Measurements from ENCODE around the gene ODAM.
"Not testable (repeated sequence)": the region's sequence is repeated elsewhere in the genome, so short reads cannot be mapped to it uniquely, and the experiment has no call there.

The ODAM gene, protein sequence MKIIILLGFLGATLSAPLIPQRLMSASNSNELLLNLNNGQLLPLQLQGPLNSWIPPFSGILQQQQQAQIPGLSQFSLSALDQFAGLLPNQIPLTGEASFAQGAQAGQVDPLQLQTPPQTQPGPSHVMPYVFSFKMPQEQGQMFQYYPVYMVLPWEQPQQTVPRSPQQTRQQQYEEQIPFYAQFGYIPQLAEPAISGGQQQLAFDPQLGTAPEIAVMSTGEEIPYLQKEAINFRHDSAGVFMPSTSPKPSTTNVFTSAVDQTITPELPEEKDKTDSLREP

DNA sequence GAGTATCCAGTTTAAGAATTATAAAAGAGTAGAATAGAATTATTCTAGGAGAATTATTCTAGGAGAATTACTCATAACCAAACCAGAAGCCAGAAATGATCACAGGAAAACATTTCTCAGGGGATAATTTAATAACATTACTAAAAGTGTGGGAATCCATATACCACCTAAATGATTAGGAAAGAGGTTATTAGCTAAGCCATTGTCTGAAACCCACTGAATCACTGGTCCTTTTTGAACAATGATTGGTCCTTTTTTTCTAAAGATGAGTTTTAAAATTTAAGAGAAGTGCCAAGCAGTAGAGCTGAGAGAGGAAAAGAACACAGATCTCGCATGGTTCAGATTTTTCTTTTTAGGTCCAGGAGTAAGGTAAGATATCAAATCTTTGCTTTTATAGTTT lies at the start of gene ODAM:
ODAM (plus strand) TSS at position 301 of the 400 bp plus-strand sequence. CDS start 819 bp downstream, outside the sequence.
- DNase-seq (ENCODE audit: low read depth): no peak

DNA sequence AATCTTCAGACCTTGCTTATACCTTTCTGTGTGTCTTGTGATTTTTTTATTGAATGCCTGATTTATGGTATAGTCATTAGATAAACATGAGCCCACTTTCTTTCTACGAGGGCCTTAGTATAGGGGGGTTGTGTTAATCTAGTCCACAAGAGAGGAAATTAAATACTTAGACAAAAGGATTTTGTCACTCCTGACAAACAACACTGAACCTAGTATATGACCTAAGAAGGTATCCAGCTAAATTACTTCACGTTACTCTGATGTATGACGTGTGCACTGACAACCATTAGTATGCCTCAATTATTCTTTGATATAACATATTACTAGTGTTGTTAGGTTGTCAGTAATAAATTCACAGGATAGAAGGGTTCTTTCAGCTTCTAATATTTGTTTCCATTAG lies 44.3 kb upstream of the ODAM start:
- no peak for DNase-seq (ENCODE audit: low read depth)

DNA sequence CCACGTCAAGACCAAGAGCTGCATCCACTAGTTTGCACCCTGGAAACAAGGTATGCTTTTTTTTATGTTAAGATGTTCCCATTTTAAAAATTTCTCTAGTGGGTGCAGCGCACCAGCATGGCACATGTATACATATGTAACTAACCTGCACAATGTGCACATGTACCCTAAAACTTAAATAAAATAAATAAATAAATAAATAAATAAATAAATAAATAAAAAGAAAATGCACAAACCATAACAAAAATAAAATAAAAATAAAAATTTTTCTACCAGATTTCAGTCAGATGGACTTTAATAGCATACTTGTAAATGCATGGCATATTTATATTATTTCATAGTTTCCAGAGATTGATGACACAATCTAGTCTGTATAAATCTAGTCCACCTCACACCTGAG lies 43.4 kb upstream of the ODAM start:
- DNase-seq (ENCODE audit: low read depth): no peak

DNA sequence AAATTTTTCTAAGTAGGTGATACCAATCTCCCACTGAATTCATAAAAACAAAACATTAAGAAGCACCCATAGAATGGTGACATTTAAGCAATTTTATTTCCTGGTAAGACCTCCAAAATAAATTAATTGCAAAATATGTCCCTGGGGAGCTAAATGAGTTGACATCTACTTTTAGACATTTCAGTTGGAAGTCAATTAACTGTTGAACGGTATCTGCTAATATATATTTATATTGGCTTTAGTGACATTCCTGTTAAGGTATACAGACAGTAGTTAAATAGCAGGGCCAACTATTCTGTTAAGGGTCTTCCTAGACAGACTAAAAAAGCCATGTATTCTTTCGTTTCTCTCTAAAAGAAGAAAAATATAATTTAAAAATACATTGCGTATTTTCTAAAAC lies 41.6 kb upstream of the ODAM start, which contains the start of gene PRR27:
PRR27 (plus strand) TSS at position 301 of the 400 bp plus-strand sequence. CDS start 139 bp downstream, outside the sequence.
- no peak for DNase-seq (ENCODE audit: low read depth)

DNA sequence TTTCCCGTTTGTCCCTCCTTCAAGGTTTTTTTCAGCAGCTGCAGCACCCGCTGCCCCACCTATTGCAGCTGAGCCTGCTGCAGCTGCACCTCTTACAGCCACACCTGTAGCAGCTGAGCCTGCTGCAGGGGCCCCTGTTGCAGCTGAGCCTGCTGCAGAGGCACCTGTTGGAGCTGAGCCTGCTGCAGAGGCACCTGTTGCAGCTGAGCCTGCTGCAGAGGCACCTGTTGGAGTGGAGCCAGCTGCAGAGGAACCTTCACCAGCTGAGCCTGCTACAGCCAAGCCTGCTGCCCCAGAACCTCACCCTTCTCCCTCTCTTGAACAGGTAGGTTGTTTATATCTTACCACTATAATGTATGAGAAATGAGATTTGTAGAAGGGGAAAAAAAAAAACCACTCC lies 36.9 kb upstream of the ODAM start:
- DNase-seq (ENCODE audit: low read depth): no peak

DNA sequence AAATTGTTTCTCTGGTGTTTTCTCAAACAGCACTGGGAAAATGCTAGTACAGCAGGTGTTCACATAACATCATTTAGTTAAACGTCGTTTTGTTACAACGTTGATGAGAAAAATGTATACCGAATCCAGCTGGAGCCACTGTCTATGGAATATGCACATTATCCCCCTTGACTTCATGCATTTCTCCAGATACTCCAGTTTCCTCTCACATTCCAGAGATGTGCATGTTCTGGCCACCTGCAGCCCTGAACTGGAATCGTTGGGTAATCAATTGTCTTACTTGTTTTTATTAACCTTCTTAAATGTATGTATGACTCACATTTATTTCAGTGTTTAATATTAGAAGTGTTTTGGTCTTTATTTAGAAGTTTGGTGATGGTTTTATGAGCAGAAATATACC lies 18.4 kb upstream of the ODAM start:
- no peak for DNase-seq (ENCODE audit: low read depth)

DNA sequence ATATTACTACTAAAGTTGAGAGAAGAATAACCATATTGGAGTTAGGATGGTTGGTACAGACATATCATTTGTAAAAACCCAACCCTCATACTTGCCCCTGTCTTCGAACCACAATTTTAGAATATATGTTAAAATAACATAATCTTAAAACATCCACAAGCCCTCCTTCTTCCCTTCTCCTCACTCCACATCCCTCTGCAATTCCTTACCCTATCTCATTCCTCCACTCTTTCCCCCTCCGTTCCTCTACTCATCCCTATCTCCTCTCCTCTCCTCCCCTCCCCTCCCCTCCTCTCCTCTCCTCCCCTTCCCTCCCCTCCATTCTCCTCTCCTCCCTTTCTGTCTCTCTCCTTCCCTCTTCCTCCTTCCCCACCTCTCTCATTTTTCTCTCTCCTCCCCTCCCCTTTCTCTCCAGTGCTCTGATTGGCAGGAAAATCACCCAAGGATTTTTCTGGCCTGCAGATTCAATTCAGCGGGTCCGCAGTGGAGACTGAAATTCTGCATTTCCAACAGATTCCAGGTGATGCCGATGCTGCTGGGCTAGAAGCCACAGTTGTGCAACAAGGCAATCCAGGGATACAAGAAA lies 17.4 kb upstream of the ODAM start:
- no peak for DNase-seq (ENCODE audit: low read depth)

DNA sequence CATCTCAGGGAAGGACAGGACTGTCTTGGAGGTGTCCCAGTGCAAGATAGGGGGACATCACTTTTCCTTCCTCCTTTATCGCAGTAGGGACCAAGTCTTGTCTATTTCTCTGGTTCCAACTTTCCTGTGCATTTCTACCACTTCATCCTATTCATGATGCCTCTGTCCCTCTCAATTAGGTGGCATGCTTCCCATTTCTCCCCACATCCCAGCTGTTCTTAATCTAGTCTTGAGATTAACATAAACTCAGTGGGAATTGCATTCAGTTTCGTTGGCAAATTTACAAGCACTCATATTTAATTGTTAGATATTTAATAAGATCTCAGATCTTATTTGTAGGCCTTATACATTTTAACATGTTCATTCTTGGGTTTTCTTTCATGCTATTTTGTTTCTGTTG lies 15.7 kb upstream of the ODAM start:
- DNase-seq (ENCODE audit: low read depth): no peak

DNA sequence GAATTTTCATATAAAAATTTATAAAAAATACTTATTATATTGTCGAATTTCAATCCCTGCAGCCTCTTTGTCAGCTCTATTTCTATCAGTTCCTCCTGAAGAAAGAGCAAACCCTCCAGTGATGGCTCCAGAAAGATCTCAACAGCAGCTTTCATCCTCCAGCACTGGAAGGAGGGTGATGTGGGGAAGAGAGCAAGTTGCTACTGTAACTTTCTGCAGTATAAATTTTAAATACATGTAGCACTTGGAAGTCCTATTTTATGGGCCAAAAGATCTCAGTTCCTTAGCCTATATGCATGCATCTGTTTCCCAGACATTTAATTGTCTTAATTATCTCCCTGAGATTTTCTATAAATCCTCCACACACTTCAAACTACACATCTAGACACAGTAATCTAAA lies 13.7 kb upstream of the ODAM start:
- no peak for DNase-seq (ENCODE audit: low read depth)

DNA sequence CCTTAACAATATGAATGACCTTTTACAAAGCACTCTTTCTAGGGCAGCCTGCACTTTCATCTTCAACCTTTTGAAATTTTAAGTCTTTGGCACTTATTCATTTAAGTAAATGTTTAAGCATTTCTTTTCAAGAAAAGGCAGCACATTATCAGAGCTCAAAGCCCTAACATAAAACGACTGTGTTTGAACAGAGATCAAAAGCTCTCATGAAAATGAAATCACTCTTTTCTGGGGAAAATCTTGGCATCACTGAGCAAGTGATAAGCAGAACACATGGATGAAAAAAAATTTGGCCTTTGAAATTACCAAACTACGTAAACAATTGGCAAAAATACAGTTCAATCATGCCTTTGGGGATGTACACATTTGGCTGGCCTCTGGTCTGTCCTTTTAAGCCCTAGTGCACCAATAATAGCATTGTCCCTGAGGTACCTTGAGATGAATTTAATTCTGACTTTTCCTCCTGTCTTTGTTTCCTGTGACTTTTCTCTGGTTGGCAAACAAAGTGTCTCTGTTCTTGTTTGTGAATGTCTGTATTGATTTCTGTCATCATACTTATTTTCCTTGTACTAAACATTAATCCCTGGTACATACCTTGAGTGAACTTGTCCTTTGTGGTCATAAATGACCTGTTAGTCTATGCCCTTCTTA lies 12.9 kb upstream of the ODAM start:
- DNase-seq (ENCODE audit: low read depth): no peak

DNA sequence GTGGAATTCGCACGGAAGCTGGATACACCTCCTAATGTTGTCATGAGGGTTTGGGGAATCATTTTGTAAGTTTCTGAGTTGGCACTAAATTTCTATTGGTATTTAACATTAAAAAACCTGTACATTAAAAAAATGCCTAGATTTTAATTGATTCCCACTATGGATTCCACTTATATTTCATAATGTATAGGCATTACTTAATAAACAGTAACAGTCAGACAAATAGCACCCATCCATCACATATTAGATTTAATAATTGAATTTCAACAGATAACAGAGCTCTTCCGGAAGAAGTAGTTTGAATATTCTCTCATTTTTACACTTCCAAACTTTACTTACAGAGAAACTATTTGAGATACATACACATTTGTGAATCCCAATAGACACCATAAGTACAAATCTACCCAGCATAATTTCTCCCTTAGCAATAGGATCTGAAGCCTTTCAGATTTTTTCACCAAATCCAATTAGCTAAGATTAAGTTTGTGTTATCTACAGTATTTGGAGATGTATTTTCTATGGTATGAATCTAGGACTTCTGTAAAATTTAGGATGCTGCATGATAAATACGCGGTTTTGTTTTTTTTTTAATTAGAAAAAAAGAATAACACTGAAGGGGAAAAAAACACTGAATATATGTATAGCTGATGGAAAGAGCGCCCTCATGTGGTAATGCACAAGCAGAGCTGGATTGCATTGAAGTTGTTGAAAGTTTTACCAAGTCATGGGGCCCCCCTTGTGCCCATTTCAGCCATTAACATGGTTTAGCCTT lies 12.2 kb upstream of the ODAM start:
- DNase-seq (ENCODE audit: low read depth): no peak

DNA sequence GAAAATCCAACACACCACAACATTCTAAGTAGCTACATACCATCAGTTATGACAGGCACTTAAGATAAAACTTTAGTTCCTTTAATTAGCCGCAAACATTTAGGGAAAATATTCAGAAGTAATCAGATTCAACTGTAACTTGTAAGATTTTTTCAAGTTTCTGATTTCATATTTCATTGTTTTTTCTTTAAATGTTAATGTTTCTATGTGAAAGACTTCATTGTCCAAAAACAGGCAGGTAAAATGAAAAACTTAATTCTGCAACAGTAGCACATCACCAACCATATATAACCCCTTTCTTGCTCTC lies 11.6 kb upstream of the ODAM start:
- no peak for DNase-seq (ENCODE audit: low read depth)

DNA sequence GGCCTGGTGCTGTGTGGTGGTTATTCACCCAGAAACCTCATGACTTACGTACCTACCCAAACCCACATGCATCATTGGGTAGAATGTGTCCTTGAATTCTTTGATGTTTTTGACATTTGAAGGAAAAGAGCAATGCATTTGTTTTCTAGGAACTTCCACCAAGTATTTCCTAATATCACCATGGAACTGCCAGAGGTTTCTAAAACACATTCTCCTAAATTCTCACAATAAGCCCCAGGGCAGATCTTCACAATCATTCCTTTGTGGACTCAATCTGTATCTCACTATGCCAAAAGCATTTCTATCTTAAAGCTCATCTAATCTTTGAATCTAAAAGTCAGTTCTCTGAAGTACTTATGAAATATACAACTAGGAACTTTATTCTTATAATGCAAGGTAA lies 8.3 kb upstream of the ODAM start:
- no peak for DNase-seq (ENCODE audit: low read depth)

DNA sequence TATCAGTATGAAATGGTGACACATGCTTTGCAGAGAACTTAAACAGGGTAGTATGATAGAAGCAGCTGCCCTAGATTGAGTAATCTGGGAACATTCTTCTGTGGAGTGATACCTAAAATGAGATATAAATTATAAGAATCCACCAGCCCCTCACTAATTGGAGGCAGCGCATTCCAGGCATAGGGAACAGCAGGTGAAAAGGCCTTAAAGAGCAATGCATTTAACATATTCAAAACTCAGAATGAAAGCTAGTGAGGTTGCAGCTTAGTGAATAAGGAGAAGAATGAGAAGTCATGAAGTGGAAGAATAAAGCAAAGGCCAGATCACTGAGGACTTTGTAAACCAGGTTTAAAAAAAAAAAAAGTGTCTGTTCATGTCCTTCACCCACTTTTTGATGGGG lies 4.9 kb upstream of the ODAM start:
- DNase-seq (ENCODE audit: low read depth): no peak

DNA sequence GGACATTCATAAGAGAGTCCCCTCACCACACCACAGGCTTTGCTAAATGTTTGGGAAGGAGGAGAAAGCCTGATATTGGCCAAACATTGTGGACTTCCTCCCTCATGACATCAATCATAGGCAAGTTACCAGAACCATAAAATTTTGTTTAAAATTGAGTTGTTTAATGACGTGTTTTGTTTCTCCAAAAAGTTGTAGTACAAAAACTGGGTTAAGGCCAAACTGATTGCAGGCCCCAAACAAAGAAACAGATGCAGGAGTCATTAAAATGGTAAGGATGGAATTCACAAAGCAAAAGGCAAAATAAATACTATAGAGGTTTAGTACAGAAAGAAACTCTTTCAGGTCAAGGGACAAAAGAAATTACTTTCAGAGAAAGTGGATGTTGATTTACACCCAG lies 3.9 kb upstream of the ODAM start:
- DNase-seq (ENCODE audit: low read depth): no peak

DNA sequence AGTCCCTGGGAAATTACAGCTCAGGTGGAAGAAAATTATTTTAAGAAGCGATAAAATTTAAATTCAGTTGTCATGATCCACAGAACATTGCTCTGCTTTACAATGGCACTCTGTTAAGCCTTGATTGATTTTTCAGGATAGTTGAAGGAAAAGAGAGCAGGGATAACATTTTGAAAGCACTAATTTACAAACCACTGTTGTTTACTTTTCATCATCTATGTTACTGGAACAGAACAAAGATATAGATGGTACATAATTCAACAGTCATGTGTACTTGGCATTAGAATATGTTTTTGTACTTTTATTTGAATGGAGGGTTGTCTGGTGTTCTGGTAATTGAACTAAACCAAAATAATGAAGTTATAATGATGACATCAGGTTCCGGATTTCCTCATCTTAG lies 2.6 kb upstream of the ODAM start:
- DNase-seq (ENCODE audit: low read depth): no peak

DNA sequence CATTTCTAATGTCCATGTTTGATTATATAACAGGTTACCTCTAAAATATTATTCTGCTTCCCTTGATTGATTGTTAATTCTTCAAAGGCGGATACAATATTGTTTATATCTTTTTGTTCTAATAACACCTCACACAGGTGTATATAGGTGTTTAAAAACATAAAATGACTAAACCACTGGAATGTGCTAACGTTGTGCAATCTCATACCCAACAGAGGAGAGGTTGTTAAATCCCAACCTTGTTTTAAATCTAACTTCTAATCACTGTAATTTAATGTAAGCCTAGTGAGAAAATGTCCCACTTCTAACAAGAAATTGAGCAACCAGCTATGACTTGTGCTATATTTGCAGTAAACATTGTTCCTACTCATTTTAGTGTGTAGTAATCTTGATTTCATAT lies 1.3 kb downstream of the ODAM start:
- DNase-seq (ENCODE audit: low read depth): no peak

DNA sequence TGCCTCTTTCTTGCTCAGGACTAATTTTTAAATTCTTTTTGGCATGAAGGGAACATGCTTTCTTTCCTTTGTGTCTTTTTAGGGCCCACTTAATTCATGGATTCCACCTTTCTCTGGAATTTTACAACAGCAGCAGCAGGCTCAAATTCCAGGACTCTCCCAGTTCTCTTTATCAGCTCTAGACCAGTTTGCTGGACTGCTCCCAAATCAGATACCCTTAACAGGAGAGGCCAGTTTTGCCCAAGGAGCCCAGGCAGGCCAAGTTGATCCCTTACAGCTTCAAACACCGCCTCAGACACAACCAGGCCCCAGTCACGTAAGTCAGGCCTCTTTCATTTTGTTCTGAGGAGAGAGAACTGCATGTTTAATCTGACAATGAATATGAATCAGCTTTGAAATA lies 2.3 kb downstream of the ODAM start:
- no peak for DNase-seq (ENCODE audit: low read depth)

DNA sequence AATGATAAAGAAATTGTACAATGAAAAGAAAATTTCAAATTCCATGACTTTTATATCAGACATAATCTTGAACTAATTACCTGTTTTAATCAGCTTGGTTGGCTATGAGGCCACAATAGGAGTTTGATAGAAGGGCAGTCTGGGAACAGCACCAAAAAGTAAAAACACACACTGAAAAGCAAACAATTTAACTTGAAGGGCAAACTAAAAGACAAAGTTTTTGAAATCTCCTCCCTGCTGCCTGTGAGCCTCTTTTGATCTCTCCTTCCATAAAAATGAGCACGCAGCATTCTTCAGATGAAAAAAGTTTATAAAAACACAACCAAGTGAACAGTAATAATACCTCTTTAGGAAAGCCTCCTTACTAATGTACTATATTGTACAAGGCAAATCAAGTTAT lies 8.1 kb downstream of the ODAM start:
- DNase-seq (ENCODE audit: low read depth): no peak

DNA sequence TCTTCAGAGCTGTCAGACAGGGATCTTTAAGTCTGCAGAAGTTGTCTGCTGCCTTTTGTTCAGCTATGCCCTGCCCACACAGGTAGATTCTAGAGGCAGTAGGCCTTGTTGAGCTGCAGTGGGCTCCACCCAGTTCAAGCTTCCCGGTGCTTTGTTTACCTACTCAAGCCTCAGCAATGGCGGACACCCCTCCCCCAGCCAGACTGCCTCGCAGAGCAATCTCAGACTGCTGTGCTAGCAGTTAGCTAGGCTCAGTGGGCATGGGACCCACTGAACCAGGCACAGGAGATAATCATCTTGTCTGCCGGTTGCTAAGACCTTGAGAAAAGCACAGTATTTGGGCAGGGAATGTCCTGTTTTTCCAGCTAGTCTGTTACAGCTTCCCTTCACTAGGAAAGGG lies 17.2 kb downstream of the ODAM start:
- not testable (repeated sequence) for DNase-seq (ENCODE audit: low read depth)

DNA sequence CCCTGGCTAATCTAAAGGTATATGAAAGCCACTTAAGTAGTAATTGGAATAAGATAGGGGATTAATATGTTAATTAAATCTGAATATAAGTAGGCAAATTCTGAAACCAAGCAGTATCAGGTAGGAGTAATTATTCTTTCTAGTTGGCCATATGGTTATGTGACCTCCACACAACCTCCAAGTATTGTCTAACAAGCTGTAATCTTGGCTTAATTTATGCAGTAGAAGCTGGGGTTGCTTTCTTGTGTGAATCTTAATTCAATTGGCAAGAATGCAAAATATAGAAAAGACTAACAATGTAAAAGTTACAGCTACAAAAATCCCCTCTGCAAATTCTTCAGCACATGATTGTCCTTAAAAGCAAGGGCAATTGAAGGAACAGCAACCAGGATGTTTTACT lies 20.6 kb downstream of the ODAM start:
- not testable (repeated sequence) for DNase-seq (ENCODE audit: low read depth)

DNA sequence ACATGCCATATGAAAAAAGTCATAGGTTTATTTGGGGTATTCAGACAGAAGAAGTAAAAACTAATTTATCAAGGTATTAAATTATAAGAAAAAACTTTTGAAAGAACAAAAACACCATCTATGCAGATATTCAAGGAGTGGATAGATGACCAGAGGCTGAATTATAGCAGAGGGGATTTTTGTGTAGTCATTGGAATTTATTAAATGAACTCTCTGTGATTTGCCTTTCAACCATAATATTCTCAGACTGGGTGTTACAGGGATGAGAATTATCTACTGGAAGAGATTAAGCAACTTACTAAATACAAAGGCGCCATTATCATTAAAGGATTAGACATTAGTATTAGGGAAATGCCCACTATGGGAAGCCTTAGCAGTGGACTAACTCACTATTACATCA lies 21.0 kb downstream of the ODAM start:
- DNase-seq (ENCODE audit: low read depth): not testable (repeated sequence)

DNA sequence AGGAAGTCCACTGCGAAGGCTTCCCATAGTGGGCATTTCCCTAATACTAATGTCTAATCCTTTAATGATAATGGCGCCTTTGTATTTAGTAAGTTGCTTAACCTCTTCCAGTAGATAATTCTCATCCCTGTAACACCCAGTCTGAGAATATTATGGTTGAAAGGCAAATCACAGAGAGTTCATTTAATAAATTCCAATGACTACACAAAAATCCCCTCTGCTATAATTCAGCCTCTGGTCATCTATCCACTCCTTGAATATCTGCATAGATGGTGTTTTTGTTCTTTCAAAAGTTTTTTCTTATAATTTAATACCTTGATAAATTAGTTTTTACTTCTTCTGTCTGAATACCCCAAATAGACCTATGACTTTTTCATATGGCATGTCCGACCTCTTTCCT lies 25.9 kb downstream of the ODAM start:
- not testable (repeated sequence) for DNase-seq (ENCODE audit: low read depth)

All from stimulated activated CD8-positive, alpha-beta memory T cell treated with anti-CD3 and anti-CD28 coated beads, Interleukin-15, amount 100 ng/mL, for 1 hour (primary cell).